Endothelial cell of umbilical vein (primary cell): Measurements from ENCODE around the gene HDAC7. TPM values are rescaled to one million over a fixed set of nuclear protein-coding genes. Genes with fewer than 3 reads are reported as not detected.

Source experiments
- BruUV-seq: library from RNA; stranded (reverse); fragments of 400-500 nt; replicated peaks from 2 replicates; lab custom pipeline; 2021; lab: Mats Ljungman, UMichigan
- CTCF ChIA-PET: fragments of 300-600, 350-600 bp; sonication (Branson Sonifier 250); formaldehyde crosslinking; loops from one replicate; lab custom pipeline; 2021; ENCODE audit warnings: antibody characterized with exemption, inconsistent platforms; lab: Charles Lee
- POLR2A ChIA-PET: fragments of 300-600, 350-600 bp; sonication (Branson Sonifier 250); formaldehyde crosslinking; loops from one replicate; lab custom pipeline; 2021; ENCODE audit warnings: antibody characterized with exemption, inconsistent platforms; lab: Charles Lee
- DNase-seq: peaks from one replicate; pipeline ENCODE4 v3.0.0-alpha.2; 2011; ENCODE audit warnings: low read depth, low spot score
- FAIRE-seq: peaks from 2 replicates; lab custom pipeline; 2011; peaks lifted over from hg19 to GRCh38; lab: Jason Lieb, UNC
- H2AFZ ChIP-seq: 2 replicates; pipeline ENCODE4 v1.6.0; 2012; ENCODE audit warnings: low read depth, low read length, control low read depth, inconsistent platforms
- H3K27ac ChIP-seq: 2 replicates; pipeline ENCODE4 v1.5.1; 2011; ENCODE audit warnings: low read depth, mild to moderate bottlenecking, control low read depth, low read length, moderate library complexity; ENCODE audit not compliant: insufficient read depth
- H3K27me3 ChIP-seq, 2 experiments: 2 replicates each; pipeline versions ENCODE4 v1.6.0 to v1.6.1; 2011; ENCODE audit warnings: low read length in 2 of 2, mixed read lengths in 1 of 2; ENCODE audit not compliant: control insufficient read depth in 2 of 2, insufficient read depth in 2 of 2
- H3K36me3 ChIP-seq, 2 experiments: 2 replicates in 1 of 2; 3 replicates in 1 of 2; pipeline ENCODE4 v1.5.1; 2011; ENCODE audit warnings: low read length in 2 of 2, mild to moderate bottlenecking in 1 of 2, moderate library complexity in 1 of 2; ENCODE audit not compliant: control insufficient read depth in 2 of 2, insufficient read depth in 2 of 2; ENCODE audit errors: extremely low read depth in 1 of 2
- H3K4me1 ChIP-seq: 3 replicates; pipeline ENCODE4 v1.5.1; 2011; ENCODE audit warnings: mild to moderate bottlenecking, low read length; ENCODE audit not compliant: control insufficient read depth, insufficient read depth; ENCODE audit errors: extremely low read depth
- H3K4me2 ChIP-seq: 2 replicates; pipeline ENCODE4 v1.6.1; 2011; ENCODE audit warnings: low read length, control low read depth, mixed read lengths; ENCODE audit not compliant: insufficient read depth
- H3K4me3 ChIP-seq, 3 experiments: fragments of 200-600 bp in 1 of 3; sonication (generic), shearing (Covaris generic) in 1 of 3; replicated peaks in 1 of 3; 2 replicates each; pipeline ENCODE4 v1.5.1; 2011 to 2016; ENCODE audit warnings: control low read depth in 3 of 3, low read length in 3 of 3, mild to moderate bottlenecking in 2 of 3, inconsistent platforms in 1 of 3, low read depth in 1 of 3, moderate library complexity in 1 of 3; ENCODE audit not compliant: insufficient read depth in 1 of 3
- H3K79me2 ChIP-seq: 2 replicates; pipeline ENCODE4 v1.6.0; 2012; ENCODE audit warnings: low read length, inconsistent platforms; ENCODE audit not compliant: control insufficient read depth, insufficient read depth
- H3K9ac ChIP-seq: replicated peaks from 2 replicates; pipeline ENCODE3; 2011; ENCODE audit warnings: low read length, control low read depth; ENCODE audit not compliant: insufficient read depth; ENCODE audit errors: extremely low read depth
- H3K9me1 ChIP-seq: replicated peaks from 3 replicates; pipeline ENCODE4 v1.6.0; 2011; ENCODE audit warnings: mild to moderate bottlenecking, low read length; ENCODE audit not compliant: control insufficient read depth, insufficient read depth; ENCODE audit errors: extremely low read depth
- H3K9me3 ChIP-seq: replicated peaks from 2 replicates; pipeline ENCODE4 v1.5.1; 2012; ENCODE audit warnings: low read length, inconsistent platforms; ENCODE audit not compliant: control insufficient read depth, insufficient read depth
- H4K20me1 ChIP-seq: replicated peaks from 2 replicates; pipeline ENCODE3; 2011; ENCODE audit warnings: mild to moderate bottlenecking, low read length; ENCODE audit not compliant: control insufficient read depth, insufficient read depth; ENCODE audit errors: extremely low read depth
- EZH2 ChIP-seq: IDR thresholded peaks from 2 replicates; pipeline ENCODE4 v1.6.1; 2012; ENCODE audit warnings: borderline replicate concordance, low read depth, mild to moderate bottlenecking, moderate library complexity, low read length, inconsistent platforms; ENCODE audit not compliant: severe bottlenecking
- FOS ChIP-seq: IDR thresholded peaks from 2 replicates; pipeline ENCODE4 v1.6.1; 2011; ENCODE audit warnings: mild to moderate bottlenecking, low read length, moderate library complexity, borderline replicate concordance; ENCODE audit not compliant: insufficient read depth
- JUN ChIP-seq: IDR thresholded peaks from 2 replicates; pipeline ENCODE4 v1.6.1; 2011; ENCODE audit warnings: borderline replicate concordance, low read depth; ENCODE audit not compliant: insufficient read length, insufficient read depth
- MAX ChIP-seq: IDR thresholded peaks from 2 replicates; pipeline ENCODE4 v1.6.1; 2011; ENCODE audit not compliant: insufficient read depth, insufficient read length
- MYC ChIP-seq: IDR thresholded peaks from one replicate; pipeline ENCODE4 v1.6.1; 2011; ENCODE audit warnings: mild to moderate bottlenecking, low read depth, low read length
- POLR2A ChIP-seq: IDR thresholded peaks from 2 replicates; pipeline ENCODE4 v1.6.1; 2012; ENCODE audit warnings: low read depth, mild to moderate bottlenecking, control low read depth, low read length
- POLR2AphosphoS5 ChIP-seq: IDR thresholded peaks from 2 replicates; pipeline ENCODE4 v1.6.1; 2012; ENCODE audit warnings: low read depth, mild to moderate bottlenecking, control low read depth, low read length, moderate library complexity; ENCODE audit not compliant: insufficient read depth
- dilution Hi-C: fragments of 300-500 bp; cut with MboI; formaldehyde crosslinking; loops from one replicate; pipeline ENCODE4 v1.15.0; 2019; ENCODE audit warnings: low sequenced_read_pairs; ENCODE audit not compliant: extremely low pct_ligation_motif_present
- intact Hi-C: fragments of 100-400 bp; cut with micrococcal nuclease; formaldehyde crosslinking; loops from one replicate; pipeline ENCODE4 v1.10.0; 2022
- polyA plus RNA-seq, 4 experiments: library from polyadenylated mRNA; depleted of rRNA in 3 of 4; stranded (reverse) in 3 of 4; unstranded in 1 of 4; fragments of >200 nt; gene quantifications; 2 replicates each; pipeline versions ENCODE4 v1.2.1 to v1.2.3, GENCODE V29; 2011 to 2012; ENCODE audit warnings: missing spikeins in 1 of 4
- total RNA-seq: library from RNA; stranded (reverse); gene quantifications from 2 replicates; pipeline ENCODE4 v1.2.3, GENCODE V29; 2021

Gene HDAC7
- total and polyA plus RNA-seq, 2 donors (not counting 3 experiments of a cell fraction or from before 2014, with no cell fraction given): 119 to 249 TPM

DNA sequence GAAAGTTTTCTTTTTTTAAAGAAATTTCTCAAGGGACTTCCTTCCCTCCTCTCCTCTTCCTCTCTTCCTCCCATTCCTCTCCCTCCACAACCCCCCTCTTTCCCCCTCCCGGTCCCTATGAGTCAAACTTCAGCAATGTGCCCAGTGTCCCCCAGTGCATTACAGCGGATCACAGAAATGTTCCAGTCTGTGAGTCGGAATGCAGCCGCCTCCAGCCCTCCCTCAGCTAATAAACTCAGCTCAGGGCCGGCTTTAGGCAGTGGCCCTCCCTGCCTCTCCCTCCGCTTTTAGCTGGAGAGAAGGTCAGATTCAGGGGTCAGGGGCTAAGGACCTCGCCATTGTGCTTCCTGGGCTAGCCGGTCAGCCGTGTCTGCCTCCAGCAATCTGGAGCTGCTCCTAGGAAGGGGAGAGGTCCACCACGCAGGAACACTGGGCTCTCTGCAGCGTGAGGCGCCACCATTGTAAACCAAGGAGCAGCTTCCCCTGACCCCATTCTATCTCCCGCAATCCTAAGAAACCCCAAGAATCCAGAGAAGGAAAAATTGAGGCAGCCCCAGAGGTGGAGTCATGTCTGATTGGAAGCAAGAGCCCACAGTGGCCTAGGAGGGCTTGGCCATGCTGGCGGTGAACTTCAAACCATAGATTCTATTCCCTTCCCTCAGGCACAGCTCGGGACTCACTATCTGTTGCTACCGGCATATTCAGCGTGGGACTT, 1.1 kb upstream of the HDAC7 start:
- TF ChIP-seq MYC (no peak), FOS (peak; percentile 93), EZH2 (no peak), POLR2AphosphoS5 (peak; percentile 81), JUN (peak; percentile 69), POLR2A (peak; percentile 33), MAX (no peak)
- intact Hi-C loops (loop anchor here (1.0 kb wide), 3 partner anchors 8 to 17 kb away; no protein-coding TSS in a partner anchor), dilution Hi-C loops (no loop called here)
- Histone ChIP-seq H2AFZ (peak overlapping the region; percentile 4), H3K9me1 (no peaks in the 10 kb centered on the region), H3K9me3 (no peaks in the 10 kb centered on the region), H3K27ac (peak overlapping the region; percentile 93), H4K20me1 (no peaks in the 10 kb centered on the region), H3K27me3 (no peaks in the 10 kb centered on the region), H3K9ac (peak overlapping the region; percentile 92), H3K4me1 (peaks cover 44% of the 10 kb centered on the region), H3K36me3 (no peaks in the 10 kb centered on the region), H3K4me3 (peak overlapping the region in 2 of 3 experiments; percentile 36 to 85), H3K79me2 (peaks cover 38% of the 10 kb centered on the region), H3K4me2 (peak overlapping the region; percentile 62)
- peak; percentile 91 for DNase-seq
- POLR2A ChIA-PET: interaction anchor here (0.7 to 1.8 kb wide), 7 partner anchors 8 to 63 kb away, joined by 3 to 8 read pairs (median 4); no protein-coding TSS in a partner anchor
- FAIRE-seq: peak; percentile 95
- CTCF ChIA-PET: interaction anchor here (0.9 to 7.8 kb wide), 5 partner anchors 9 to 39 kb away, joined by 3 to 246 read pairs (median 8); no protein-coding TSS in a partner anchor
- no TSS peak for BruUV-seq
